A549 (cell line): ENCODE data around the gene NDRG4. TPM values are rescaled to one million over a fixed set of nuclear protein-coding genes. Genes with fewer than 3 reads are reported as not detected.

Experiments
- ATAC-seq, 2 experiments: fragments of 200-7000 bp in 1 of 2; fragments of >200 bp in 1 of 2; cut with Nextera tagmentation in 1 of 2; cut with Tn5 transposase in 1 of 2; 3 replicates each; pipeline versions ENCODE4 v1.8.0 to v1.9.1; 2018 to 2020; ENCODE audit warnings: mild to moderate bottlenecking in 1 of 2, moderate library complexity in 1 of 2
- CTCF ChIA-PET: fragments of 300-600 bp; sonication (Branson Sonifier 250); formaldehyde crosslinking; extraction: SDS; loops from one replicate; lab custom pipeline; 2021; ENCODE audit warnings: antibody characterized with exemption, inconsistent platforms; lab: Yijun Ruan, JAX
- POLR2A ChIA-PET: fragments of 350-600 bp; formaldehyde crosslinking; extraction: SDS; loops from one replicate; lab custom pipeline; 2021; ENCODE audit warnings: antibody characterized with exemption, inconsistent platforms; lab: Yijun Ruan, JAX
- DNase-seq, 2 experiments: peaks; one replicate each; pipeline versions ENCODE4 v3.0.0 to v3.0.0-alpha.2; 2011 to 2016; ENCODE audit warnings: low read depth in 1 of 2, low spot score in 1 of 2
- FAIRE-seq: peaks from 2 replicates; lab custom pipeline; 2011; peaks lifted over from hg19 to GRCh38; lab: Jason Lieb, UNC
- H3K27ac ChIP-seq, 2 experiments: fragments of >200 bp; sonication (Bioruptor Twin); formaldehyde crosslinking; 3 replicates each; pipeline ENCODE4 v1.5.1; 2016 to 2017
- H3K4me1 ChIP-seq: fragments of >200 bp; sonication (Bioruptor Twin); formaldehyde crosslinking; 3 replicates; pipeline ENCODE4 v1.6.1; 2016
- H3K4me2 ChIP-seq: fragments of >200 bp; sonication (Bioruptor Twin); formaldehyde crosslinking; 3 replicates; pipeline ENCODE4 v1.6.1; 2016
- H3K4me3 ChIP-seq: fragments of >200 bp; sonication (Bioruptor Twin); formaldehyde crosslinking; 3 replicates; pipeline ENCODE4 v1.5.1; 2016
- H3K9me3 ChIP-seq: fragments of >200 bp; sonication (Bioruptor Twin); formaldehyde crosslinking; 3 replicates; pipeline ENCODE4 v1.6.1; 2016
- BCL3 ChIP-seq: fragments of >200 bp; sonication (Bioruptor Twin); formaldehyde crosslinking; IDR thresholded peaks from 3 replicates; pipeline ENCODE4 v1.6.1; 2016
- BHLHE40 ChIP-seq: IDR thresholded peaks from 2 replicates; pipeline ENCODE4 v1.6.1; 2012; ENCODE audit warnings: low read depth, low read length, inconsistent platforms
- CEBPB ChIP-seq, 2 experiments: fragments of >200 bp in 1 of 2; sonication (Bioruptor Twin) in 1 of 2; formaldehyde crosslinking in 1 of 2; IDR thresholded peaks; 2 replicates each; pipeline ENCODE4 v1.6.1; 2012 to 2016
- CHD4 ChIP-seq: fragments of 200-600 bp; sonication (generic); IDR thresholded peaks from 2 replicates; pipeline ENCODE4 v1.6.1; 2016; ENCODE audit warnings: antibody characterized with exemption, mild to moderate bottlenecking, borderline replicate concordance
- EP300 ChIP-seq, 2 experiments: fragments of >200 bp; sonication (Bioruptor Twin); formaldehyde crosslinking; IDR thresholded peaks; 2 replicates in 1 of 2; 3 replicates in 1 of 2; pipeline ENCODE4 v1.6.1; 2016 to 2017
- ESRRA ChIP-seq: fragments of 150-350 bp; IDR thresholded peaks from 2 replicates; pipeline ENCODE4 v1.6.1; 2014; ENCODE audit warnings: mild to moderate bottlenecking, low read length, borderline replicate concordance
- FOSB ChIP-seq: fragments of 250-450 bp; sonication (Bioruptor Pico); IDR thresholded peaks from 2 replicates; pipeline ENCODE4 v1.5.0; 2020; ENCODE audit warnings: mild to moderate bottlenecking, moderate library complexity
- FOSL2 ChIP-seq, 2 experiments: fragments of 450-650 bp in 1 of 2; fragments of >200 bp in 1 of 2; sonication (Bioruptor Twin) in 1 of 2; formaldehyde crosslinking; IDR thresholded peaks; 2 replicates each; pipeline versions ENCODE4 v1.5.0 to v1.6.1; 2016 to 2020; ENCODE audit warnings: mild to moderate bottlenecking in 1 of 2, moderate library complexity in 1 of 2
- FOXS1 ChIP-seq: fragments of 250-450 bp; sonication (Bioruptor Pico); IDR thresholded peaks from 2 replicates; pipeline ENCODE4 v1.5.0; 2020; ENCODE audit warnings: mild to moderate bottlenecking, moderate library complexity
- HES2 ChIP-seq: fragments of >200 bp; sonication (Bioruptor Twin); formaldehyde crosslinking; IDR thresholded peaks from 2 replicates; pipeline ENCODE4 v1.6.1; 2016
- HOXA7 ChIP-seq: fragments of 250-450 bp; sonication (Bioruptor Pico); IDR thresholded peaks from 2 replicates; pipeline ENCODE4 v1.5.0; 2020; ENCODE audit warnings: mild to moderate bottlenecking, moderate library complexity
- HOXB5 ChIP-seq: fragments of 250-450 bp; sonication (Bioruptor Pico); IDR thresholded peaks from 2 replicates; pipeline ENCODE4 v1.5.0; 2020; ENCODE audit warnings: mild to moderate bottlenecking, moderate library complexity
- JUNB ChIP-seq: fragments of >200 bp; sonication (Bioruptor Twin); formaldehyde crosslinking; IDR thresholded peaks from 2 replicates; pipeline ENCODE4 v1.6.1; 2016
- KDM1A ChIP-seq: fragments of 200-600 bp; sonication (generic); IDR thresholded peaks from 2 replicates; pipeline ENCODE4 v1.6.1; 2016; ENCODE audit warnings: low read depth, mild to moderate bottlenecking
- KDM5A ChIP-seq: fragments of 200-600 bp; sonication (generic); IDR thresholded peaks from 2 replicates; pipeline ENCODE4 v1.6.1; 2016; ENCODE audit warnings: antibody characterized with exemption, mild to moderate bottlenecking
- NPAS2 ChIP-seq: fragments of 250-450 bp; sonication (Bioruptor Pico); IDR thresholded peaks from 2 replicates; pipeline ENCODE4 v1.8.0; 2022; ENCODE audit warnings: mild to moderate bottlenecking, moderate library complexity, borderline replicate concordance
- PHF8 ChIP-seq: fragments of 200-600 bp; sonication (generic); IDR thresholded peaks from 2 replicates; pipeline ENCODE4 v1.6.1; 2016; ENCODE audit warnings: low read depth, mild to moderate bottlenecking, antibody characterized with exemption, moderate library complexity, borderline replicate concordance
- POLR2A ChIP-seq: IDR thresholded peaks from 2 replicates; pipeline ENCODE4 v1.6.1; 2012; ENCODE audit warnings: mild to moderate bottlenecking, low read length
- POLR2AphosphoS2 ChIP-seq: conservative IDR thresholded peaks from 2 replicates; pipeline ENCODE4 v1.6.1; 2012; ENCODE audit warnings: low read length, improper control_type of control experiment, inconsistent platforms
- RAD21 ChIP-seq, 2 experiments: fragments of >200 bp in 1 of 2; sonication (Bioruptor Twin) in 1 of 2; formaldehyde crosslinking in 1 of 2; IDR thresholded peaks in 1 of 2; conservative IDR thresholded peaks in 1 of 2; 2 replicates in 1 of 2; 3 replicates in 1 of 2; pipeline ENCODE4 v1.6.1; 2012 to 2018; ENCODE audit warnings: inconsistent platforms in 1 of 2
- RCOR1 ChIP-seq: fragments of 150-350 bp; IDR thresholded peaks from 2 replicates; pipeline ENCODE4 v1.6.1; 2014; ENCODE audit warnings: antibody characterized with exemption, low read length, low read depth
- SMC3 ChIP-seq: fragments of >200 bp; sonication (Bioruptor Twin); formaldehyde crosslinking; IDR thresholded peaks from 3 replicates; pipeline ENCODE4 v1.6.1; 2018; ENCODE audit warnings: inconsistent platforms
- TFCP2L1 ChIP-seq: fragments of 250-450 bp; sonication (Bioruptor Pico); IDR thresholded peaks from 2 replicates; pipeline ENCODE4 v1.5.0; 2021; ENCODE audit warnings: mild to moderate bottlenecking
- USF2 ChIP-seq: fragments of 450-650 bp; IDR thresholded peaks from 2 replicates; pipeline ENCODE4 v1.6.1; 2014; ENCODE audit warnings: antibody characterized with exemption
- ZC3H11A ChIP-seq: fragments of 450-650 bp; IDR thresholded peaks from 2 replicates; pipeline ENCODE4 v1.6.1; 2014; ENCODE audit warnings: antibody characterized with exemption, mild to moderate bottlenecking
- ZFP36 ChIP-seq: fragments of 450-650 bp; IDR thresholded peaks from 2 replicates; pipeline ENCODE4 v1.6.1; 2014; ENCODE audit warnings: borderline replicate concordance; ENCODE audit not compliant: partially characterized antibody
- ZNF302 ChIP-seq: fragments of 250-450 bp; sonication (Bioruptor Pico); IDR thresholded peaks from 2 replicates; pipeline ENCODE4 v1.9.0; 2021; ENCODE audit warnings: inconsistent platforms, mild to moderate bottlenecking, moderate library complexity
- ZSCAN20 ChIP-seq: fragments of 250-450 bp; sonication (Bioruptor Pico); IDR thresholded peaks from 2 replicates; pipeline ENCODE4 v1.8.0; 2022; ENCODE audit warnings: mild to moderate bottlenecking, moderate library complexity
- WGBS: methylation state at CpG from one replicate; pipeline ENCODE4 v1.1.6; 2017; ENCODE audit errors: missing lambda C conversion rate; 5-methylcytosine and 5-hydroxymethylcytosine counted together
- polyA plus RNA-seq, 4 experiments: library from polyadenylated mRNA; depleted of rRNA in 3 of 4; stranded (reverse); fragments of >200 nt; fragmentation: RNase III in 1 of 4; extraction: RNeasy Plus Mini Kit Qiagen cat#74134 plus additional on column Dnase treatment in 1 of 4; gene quantifications; 2 replicates in 3 of 4; 3 replicates in 1 of 4; pipeline ENCODE4 v1.2.3, GENCODE V29; 2011 to 2017
- TF ChIP-seq, protein P1 (sequence below): fragments of 150-350 bp; IDR thresholded peaks from 2 replicates; pipeline ENCODE4 v1.6.1; 2014; ENCODE audit warnings: low read depth, mild to moderate bottlenecking, low read length
- TF ChIP-seq, protein P2 (sequence below): IDR thresholded peaks from 2 replicates; pipeline ENCODE4 v1.6.1; 2012; ENCODE audit warnings: low read depth, borderline replicate concordance

NDRG4 gene
- polyA plus RNA-seq, 2 of the 4 experiments (the other 2 are of a cell fraction): 8.1 to 21.3 TPM

GRCh38 chr16:58541711-58542110, 41.8 kb downstream of the NDRG4 start (continued):
- TF ChIP-seq USF2: no peak
- TF ChIP-seq TFCP2L1 (CRISPR knock-in tag): no peak
- no peak for TF ChIP-seq KDM1A
- no peak for TF ChIP-seq CHD4
- TF ChIP-seq POLR2A: no peak
- no peak for TF ChIP-seq HES2
- TF ChIP-seq RCOR1: no peak
- no peak for TF ChIP-seq POLR2AphosphoS2

- no peak overlapping the region for H3K27ac ChIP-seq
- ATAC-seq (no peak), DNase-seq (no peak), FAIRE-seq (no peak)
- no peak overlapping the region for H3K4me3 ChIP-seq
- CTCF ChIA-PET: interaction anchor here (0.6 to 1.5 kb wide), 6 partner anchors 22 to 1446 kb away, joined by 3 to 4 read pairs (median 3); no protein-coding TSS in a partner anchor
- WGBS: 98% methylated on average over 1 of the region's 1 CpG
- POLR2A ChIA-PET: interaction anchor here (0.6 kb wide), 1 partner anchor 1664 kb away, joined by 3 read pairs; no protein-coding TSS in a partner anchor
- no peak for TF ChIP-seq FOSL2 (IDR thresholded peaks at IDR 0.05)
- TF ChIP-seq FOSL2 (CRISPR knock-in tag; IDR thresholded peaks at IDR 0.05): no peak
- no peak for TF ChIP-seq CEBPB (IDR thresholded peaks at IDR 0.05)
- TF ChIP-seq FOSB (CRISPR knock-in tag): no peak
- TF ChIP-seq ZC3H11A: no peak
- no peak for TF ChIP-seq EP300 (IDR thresholded peaks at IDR 0.05)
- TF ChIP-seq SMC3: no peak
- no peak for TF ChIP-seq FOXS1 (CRISPR knock-in tag)
- no peak for TF ChIP-seq ZFP36
- TF ChIP-seq, protein P1, sequence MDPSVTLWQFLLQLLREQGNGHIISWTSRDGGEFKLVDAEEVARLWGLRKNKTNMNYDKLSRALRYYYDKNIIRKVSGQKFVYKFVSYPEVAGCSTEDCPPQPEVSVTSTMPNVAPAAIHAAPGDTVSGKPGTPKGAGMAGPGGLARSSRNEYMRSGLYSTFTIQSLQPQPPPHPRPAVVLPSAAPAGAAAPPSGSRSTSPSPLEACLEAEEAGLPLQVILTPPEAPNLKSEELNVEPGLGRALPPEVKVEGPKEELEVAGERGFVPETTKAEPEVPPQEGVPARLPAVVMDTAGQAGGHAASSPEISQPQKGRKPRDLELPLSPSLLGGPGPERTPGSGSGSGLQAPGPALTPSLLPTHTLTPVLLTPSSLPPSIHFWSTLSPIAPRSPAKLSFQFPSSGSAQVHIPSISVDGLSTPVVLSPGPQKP: no peak
- TF ChIP-seq TFCP2L1 (CRISPR knock-in tag): no peak
- no peaks in the 10 kb centered on the region for H3K4me1 ChIP-seq
- H3K9me3 ChIP-seq: no peaks in the 10 kb centered on the region
- H3K4me2 ChIP-seq: no peak overlapping the region
Measured at GRCh38 chr16:58542291-58542690, 42.3 kb downstream of the NDRG4 start.

- H3K27ac ChIP-seq: no peak overlapping the region
- 89% methylated on average over 8 of the region's 8 CpGs for WGBS
- DNase-seq (no peak), FAIRE-seq (no peak), ATAC-seq (no peak)
- H3K4me3 ChIP-seq: no peak overlapping the region
- ChIA-PET CTCF (interaction anchor here (1.2 to 3.6 kb wide), 3 partner anchors 9 to 117 kb away, joined by 4 to 10 read pairs (median 6); no protein-coding TSS in a partner anchor), POLR2A (interaction anchor here (0.6 kb wide), 1 partner anchor 37 kb away, joined by 3 read pairs; no protein-coding TSS in a partner anchor)
- no peaks in the 10 kb centered on the region for H3K4me1 ChIP-seq
- H3K9me3 ChIP-seq: no peaks in the 10 kb centered on the region
- H3K4me2 ChIP-seq: no peak overlapping the region
- TF ChIP-seq KDM5A: no peak
- no peak for TF ChIP-seq JUNB
- TF ChIP-seq ESRRA: no peak
- no peak for TF ChIP-seq ZSCAN20 (CRISPR knock-in tag)
- no peak for TF ChIP-seq BHLHE40
- TF ChIP-seq PHF8: no peak
- TF ChIP-seq NPAS2 (CRISPR knock-in tag): no peak
- TF ChIP-seq BCL3: no peak
- no peak for TF ChIP-seq CEBPB (IDR thresholded peaks at IDR 0.05)
- no peak for TF ChIP-seq HOXA7 (CRISPR knock-in tag)
- TF ChIP-seq, protein P2, sequence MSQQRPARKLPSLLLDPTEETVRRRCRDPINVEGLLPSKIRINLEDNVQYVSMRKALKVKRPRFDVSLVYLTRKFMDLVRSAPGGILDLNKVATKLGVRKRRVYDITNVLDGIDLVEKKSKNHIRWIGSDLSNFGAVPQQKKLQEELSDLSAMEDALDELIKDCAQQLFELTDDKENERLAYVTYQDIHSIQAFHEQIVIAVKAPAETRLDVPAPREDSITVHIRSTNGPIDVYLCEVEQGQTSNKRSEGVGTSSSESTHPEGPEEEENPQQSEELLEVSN: no peak
- no peak for TF ChIP-seq HOXB5 (CRISPR knock-in tag)
- no peak for TF ChIP-seq ZNF302 (CRISPR knock-in tag)
- no peak for TF ChIP-seq RAD21 (conservative IDR thresholded peaks at IDR 0.05 in 1 of 2, IDR thresholded peaks at IDR 0.05 in 1 of 2)
Measured at GRCh38 chr16:58543685-58544084, 43.7 kb downstream of the NDRG4 start.
